GM12874 (cell line): ENCODE measurements around the gene WASF3.

Source experiments
- CTCF ChIP-seq: IDR thresholded peaks from 2 replicates; pipeline ENCODE4 v1.5.1; 2011; ENCODE audit warnings: low read depth, mild to moderate bottlenecking, control low read depth, low read length, moderate library complexity; ENCODE audit not compliant: insufficient read depth

WASF3 gene

GRCh38 chr13:26590379-26590778, 32.9 kb downstream of the WASF3 start:
- no peak for TF ChIP-seq CTCF

- no peak for TF ChIP-seq CTCF
Measured at GRCh38 chr13:26590951-26591350, 33.5 kb downstream of the WASF3 start.

- no peak for TF ChIP-seq CTCF
Measured at GRCh38 chr13:26591672-26592071, 34.2 kb downstream of the WASF3 start.

- TF ChIP-seq CTCF: no peak
Measured at GRCh38 chr13:26593661-26594060, 36.2 kb downstream of the WASF3 start.

- TF ChIP-seq CTCF: no peak
Measured at GRCh38 chr13:26594363-26594762, 36.9 kb downstream of the WASF3 start.

DNA sequence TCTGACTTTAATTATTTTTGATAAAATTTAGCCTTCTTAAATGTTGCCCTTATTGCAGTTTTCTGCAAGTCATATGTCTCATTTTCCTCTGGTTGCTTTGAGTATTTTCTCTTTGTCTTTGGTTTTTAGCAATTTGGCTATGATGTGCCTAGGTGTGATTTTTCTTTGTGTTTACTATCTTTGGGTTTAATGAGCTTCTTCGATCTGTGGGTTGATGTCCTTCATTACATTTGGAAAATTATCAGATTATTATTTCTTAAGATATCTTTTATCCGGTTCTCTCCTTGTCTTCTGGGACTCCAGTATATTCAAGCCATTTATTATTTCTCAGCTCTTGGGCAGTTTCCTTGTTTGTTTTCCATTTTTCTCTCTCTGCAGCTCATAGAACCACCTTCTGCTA, 39.0 kb downstream of the WASF3 start:
- no peak for TF ChIP-seq CTCF

DNA sequence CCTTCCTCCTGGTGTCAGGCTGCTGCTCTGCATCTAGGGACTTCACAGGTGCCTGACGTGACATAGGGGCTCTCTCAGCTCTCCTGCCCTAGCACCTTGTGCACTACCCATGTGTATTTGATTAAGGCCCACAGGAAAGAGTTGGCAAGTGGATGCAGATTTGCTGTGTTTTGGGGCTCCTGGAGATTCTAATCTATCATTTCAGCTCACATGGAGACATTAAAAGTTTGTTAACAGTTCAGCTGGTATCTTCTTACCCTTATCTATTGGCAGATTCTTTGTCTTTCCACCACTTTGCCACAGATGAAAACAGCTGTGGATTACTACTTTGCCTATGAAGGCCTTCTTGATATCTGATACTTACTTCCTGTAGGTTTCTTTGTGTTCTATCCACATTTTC, 41.9 kb downstream of the WASF3 start:
- TF ChIP-seq CTCF: no peak

DNA sequence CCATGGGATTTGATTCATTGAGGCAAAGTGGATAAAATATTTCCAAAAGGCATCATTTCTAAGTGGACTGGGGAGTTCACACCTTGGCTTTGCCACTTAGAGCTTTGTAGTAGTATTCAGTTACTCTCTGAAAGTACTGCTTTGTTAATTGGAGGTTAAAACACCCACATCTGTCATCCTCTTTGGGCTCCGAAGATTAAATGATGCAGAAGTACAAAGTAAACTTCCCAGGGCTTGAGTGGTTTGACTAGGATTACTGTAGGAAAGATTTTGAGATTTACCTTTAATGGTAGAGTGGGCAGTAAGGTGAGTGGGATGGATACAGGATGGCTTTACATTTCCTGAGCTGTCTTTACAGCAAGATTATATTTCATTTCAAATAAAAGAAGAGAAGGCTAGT, 42.4 kb downstream of the WASF3 start:
- no peak for TF ChIP-seq CTCF
